ENCODE results near the gene PDZD7.

PDZD7 gene

GRCh38 chr10:101060951-101061623 lies 30.2 kb upstream of the PDZD7 start:
- peak in 1 of 2 donors; percentile 59 for DNase-seq

GRCh38 chr10:101060036-101060950 lies 29.4 kb upstream of the PDZD7 start:
- DNase-seq = peak; percentile 94 to 97

- DNase-seq = no peak
Measured at GRCh38 chr10:101056365-101057151, 25.6 kb upstream of the PDZD7 start.

GRCh38 chr10:101055411-101055810 lies 24.5 kb upstream of the PDZD7 start:
- DNase-seq = no peak

- no peak for DNase-seq
Measured at GRCh38 chr10:101054876-101055275, 23.9 kb upstream of the PDZD7 start.

DNA sequence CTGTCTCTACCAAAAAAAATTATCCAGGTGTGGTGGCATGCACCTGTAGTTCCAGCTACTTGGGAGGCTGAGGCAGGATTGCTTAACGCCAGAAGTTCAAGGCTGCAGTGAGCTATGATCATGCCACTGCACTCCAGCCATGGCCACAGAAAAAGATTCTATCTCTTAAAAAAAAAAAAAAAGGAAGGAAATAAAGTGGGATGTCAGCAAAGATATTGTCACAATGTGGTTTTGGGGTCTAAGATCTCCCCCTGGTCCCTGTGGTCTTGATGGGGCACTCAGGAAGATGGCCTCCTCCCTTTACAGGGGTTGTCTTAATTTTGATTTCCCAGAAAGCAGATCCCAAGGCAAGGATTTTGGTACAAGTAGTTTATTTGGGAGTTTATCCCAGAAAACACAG lies 23.4 kb upstream of the PDZD7 start:
- peak in 1 of 2 donors; percentile 58 for DNase-seq

DNA sequence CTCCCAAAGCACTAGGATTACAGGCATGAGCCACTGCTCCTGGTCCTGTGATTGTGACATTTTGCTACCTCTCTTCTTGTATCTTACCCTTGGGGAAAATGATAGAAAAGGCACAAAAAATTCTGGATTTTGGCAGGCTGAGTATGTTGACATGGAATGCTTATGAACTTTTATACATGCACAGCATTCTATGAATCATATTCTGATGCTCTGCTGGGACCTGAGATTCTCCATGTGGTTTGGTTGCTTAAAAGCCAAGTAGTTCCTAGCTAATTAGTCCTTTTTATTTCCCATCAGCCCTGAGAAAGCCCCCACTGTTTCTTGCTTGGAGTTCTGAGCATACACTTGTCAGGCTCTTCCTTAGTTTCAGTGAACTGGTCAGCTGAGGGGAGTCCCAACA lies 22.6 kb upstream of the PDZD7 start:
- no peak for DNase-seq

DNA sequence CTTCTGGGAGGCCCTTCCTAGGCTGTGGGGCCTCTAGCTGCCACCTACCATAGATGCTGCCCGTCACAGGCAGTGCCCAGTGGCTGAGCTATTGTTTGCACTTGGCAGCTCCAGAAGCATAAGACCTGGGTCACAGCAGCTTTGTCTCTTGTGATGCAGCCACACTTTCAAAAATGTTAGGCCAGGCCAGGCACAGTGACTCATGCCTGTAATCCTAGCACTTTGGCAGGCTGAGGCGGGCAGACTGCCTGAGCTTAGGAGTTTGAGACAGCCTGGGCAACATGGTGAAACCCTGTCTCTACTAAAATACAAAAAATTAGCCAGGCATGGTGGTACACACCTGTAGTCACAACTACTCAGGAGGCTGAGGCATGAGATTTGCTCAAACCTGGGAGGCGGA lies 21.4 kb upstream of the PDZD7 start:
- DNase-seq = no peak

GRCh38 chr10:101050208-101051069 lies 19.5 kb upstream of the PDZD7 start:
- peak; percentile 21 to 25 for DNase-seq

GRCh38 chr10:101047961-101048892 lies 17.3 kb upstream of the PDZD7 start:
- DNase-seq = no peak

GRCh38 chr10:101047268-101047667 lies 16.3 kb upstream of the PDZD7 start:
- no peak for DNase-seq

- no peak for DNase-seq
Measured at GRCh38 chr10:101046332-101047238, 15.7 kb upstream of the PDZD7 start.

GRCh38 chr10:101044117-101044516 lies 13.2 kb upstream of the PDZD7 start:
- DNase-seq = no peak

- DNase-seq = no peak
Measured at GRCh38 chr10:101043363-101043707, 12.4 kb upstream of the PDZD7 start.

DNA sequence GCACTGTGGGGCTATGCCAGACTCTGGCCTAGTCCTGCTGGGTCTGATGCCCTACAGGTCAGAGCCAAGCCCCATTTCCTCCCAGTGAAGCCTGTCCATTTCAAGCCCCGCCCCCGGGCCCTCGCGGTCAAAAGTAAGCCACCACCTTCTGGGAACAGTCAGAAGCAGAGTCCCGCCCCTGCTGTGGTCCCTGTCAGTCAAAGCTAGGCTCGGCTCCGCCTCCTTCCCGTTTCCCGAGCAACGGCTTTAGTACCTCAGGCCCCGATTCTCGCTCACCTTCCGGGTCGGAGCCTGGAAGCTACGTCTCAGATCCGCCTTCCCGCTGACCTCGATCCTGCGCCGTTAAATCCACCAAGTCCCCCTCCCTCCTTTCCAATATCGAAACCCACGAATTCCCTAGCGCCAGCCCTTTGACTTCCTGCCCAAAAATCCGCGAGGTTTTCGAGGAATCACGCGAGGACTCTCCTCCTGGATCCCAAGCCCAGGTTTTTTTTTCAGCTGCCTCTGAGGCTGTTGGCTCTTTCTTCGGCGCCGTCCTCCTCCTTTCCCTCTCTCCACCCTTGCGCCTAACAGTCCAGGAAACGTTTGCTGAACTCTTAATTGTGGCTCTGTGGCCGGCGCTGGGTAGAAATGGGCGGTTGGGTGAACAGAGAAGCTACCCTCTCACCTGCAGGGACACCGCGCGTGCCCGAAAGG lies 11.9 kb upstream of the PDZD7 start:
- DNase-seq = peak; percentile 79 to 80

GRCh38 chr10:101042118-101042517 lies 11.2 kb upstream of the PDZD7 start:
- no peak for DNase-seq

DNA sequence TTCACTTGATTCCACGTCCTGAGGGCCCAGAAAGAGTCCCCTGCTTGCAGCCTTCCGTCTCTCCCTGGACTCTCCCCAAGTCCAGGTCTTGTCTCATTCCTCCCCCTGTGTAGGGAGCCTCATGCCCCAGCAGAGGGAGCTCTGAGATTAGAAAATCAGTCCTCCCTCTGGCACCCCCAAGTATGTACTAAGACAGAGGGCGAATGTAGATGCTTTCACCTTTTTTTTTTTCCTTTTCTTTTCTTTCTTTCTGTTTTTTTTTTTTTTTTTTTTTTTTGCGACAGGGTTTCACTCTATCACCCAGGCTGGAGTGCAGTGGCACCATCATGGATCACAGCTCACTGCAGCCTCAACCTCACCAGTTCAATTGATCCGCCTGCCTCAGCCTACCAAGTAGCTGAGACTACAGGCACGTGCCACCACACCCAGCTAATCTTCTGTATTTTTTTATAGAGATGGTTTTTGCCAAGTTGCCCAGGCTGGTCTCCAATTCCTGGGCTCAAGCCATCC lies 10.4 kb upstream of the PDZD7 start:
- DNase-seq = peak; percentile 19 to 74

DNA sequence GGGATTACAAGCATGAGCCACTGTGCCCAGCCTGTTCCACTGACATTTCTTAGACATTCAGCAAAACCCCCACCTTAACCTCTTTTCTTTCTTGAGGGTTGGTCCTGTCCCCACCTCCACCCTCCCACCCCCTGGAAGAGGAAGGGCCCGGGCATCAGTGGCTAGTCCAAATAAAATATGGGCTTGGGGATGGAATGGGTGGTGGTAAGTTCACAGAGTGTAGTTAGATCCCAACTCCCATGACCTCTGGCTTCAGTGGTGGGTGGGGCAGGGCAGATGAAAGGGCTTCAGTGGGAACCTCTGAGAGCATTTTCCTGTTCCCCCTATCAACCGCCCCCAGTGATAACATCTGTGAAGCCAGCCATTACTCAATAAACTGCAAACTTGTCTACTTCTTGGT lies 9.9 kb upstream of the PDZD7 start:
- DNase-seq = no peak

GRCh38 chr10:101040061-101040460 lies 9.1 kb upstream of the PDZD7 start:
- DNase-seq = no peak

Measured in bone marrow (tissue), 2 donors.